HG02870 (cell line): ENCODE data around the gene CABLES1.
"Not testable (repeated sequence)": the region's sequence is repeated elsewhere in the genome, so short reads cannot be mapped to it uniquely, and the experiment has no call there.

Experiments
- ATAC-seq: cut with Tn5 transposase; IDR thresholded peaks from one replicate; pipeline ENCODE4 v1.9.1; 2021; ENCODE audit warnings: mild to moderate bottlenecking, moderate library complexity; ENCODE audit not compliant: unreplicated experiment

The CABLES1 gene

GRCh38 chr18:23259701-23260681, 124.7 kb downstream of the CABLES1 start:
- ATAC-seq, result peak; percentile 41

- ATAC-seq, result no peak
Observed at GRCh38 chr18:23260926-23261590, 125.8 kb downstream of the CABLES1 start.

DNA sequence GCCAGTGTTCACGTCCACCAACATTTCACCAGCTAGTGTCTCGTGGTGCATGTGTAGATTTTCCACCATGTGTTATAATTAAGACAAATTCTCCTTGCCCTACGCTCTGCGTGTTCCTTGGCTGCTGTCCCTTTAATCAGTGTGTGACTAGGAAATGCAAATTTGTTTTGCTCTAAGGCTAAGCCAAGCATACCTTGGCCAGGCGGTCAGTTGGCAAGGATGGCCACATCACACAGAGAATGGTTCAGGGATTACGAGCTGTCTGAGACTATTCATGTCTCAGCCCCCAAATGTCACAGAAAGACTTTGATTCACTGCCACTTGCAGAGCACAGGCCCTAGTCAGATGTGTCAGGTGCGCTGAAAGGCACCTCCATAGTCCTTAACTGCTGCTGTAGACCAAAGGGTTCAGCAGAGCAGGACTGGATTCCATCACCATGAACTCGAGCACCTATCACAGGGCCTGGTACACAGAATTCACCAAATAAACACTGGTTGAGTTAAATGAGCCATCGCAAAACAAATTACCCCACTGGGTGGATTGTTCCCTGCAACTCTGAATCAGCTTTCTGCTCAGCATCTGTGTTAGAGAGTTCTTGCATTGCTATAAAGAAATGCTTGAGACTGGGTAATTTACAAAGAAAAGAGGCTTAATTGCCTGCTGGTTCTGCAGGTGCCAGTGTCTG, 128.4 kb downstream of the CABLES1 start:
- no peak for ATAC-seq

- ATAC-seq, result no peak
Observed at GRCh38 chr18:23265682-23266399, 130.6 kb downstream of the CABLES1 start.

- peak; percentile 71 for ATAC-seq
Observed at GRCh38 chr18:23266717-23267446, 131.6 kb downstream of the CABLES1 start.

- ATAC-seq, result no peak
Observed at GRCh38 chr18:23267447-23267776, 132.1 kb downstream of the CABLES1 start.

DNA sequence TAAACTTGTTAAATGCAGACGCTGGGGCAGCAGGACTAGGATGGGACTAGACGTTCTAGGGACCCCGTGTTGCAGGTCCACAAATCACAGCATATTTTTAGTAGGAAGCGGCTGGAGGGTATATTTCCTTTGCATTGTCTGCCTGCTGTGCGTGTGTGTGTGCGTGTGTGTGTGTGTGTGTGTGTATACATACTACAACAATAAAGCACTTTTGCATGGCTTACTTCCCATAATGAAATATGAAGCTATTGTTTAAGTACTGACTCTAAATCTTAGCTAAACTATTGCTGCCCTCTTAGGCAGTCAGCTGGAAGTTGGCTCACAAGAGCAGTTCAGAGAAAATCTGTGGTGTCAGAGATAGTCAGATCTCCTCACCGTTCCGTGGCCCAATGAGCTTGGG, 133.4 kb downstream of the CABLES1 start:
- ATAC-seq, result no peak

DNA sequence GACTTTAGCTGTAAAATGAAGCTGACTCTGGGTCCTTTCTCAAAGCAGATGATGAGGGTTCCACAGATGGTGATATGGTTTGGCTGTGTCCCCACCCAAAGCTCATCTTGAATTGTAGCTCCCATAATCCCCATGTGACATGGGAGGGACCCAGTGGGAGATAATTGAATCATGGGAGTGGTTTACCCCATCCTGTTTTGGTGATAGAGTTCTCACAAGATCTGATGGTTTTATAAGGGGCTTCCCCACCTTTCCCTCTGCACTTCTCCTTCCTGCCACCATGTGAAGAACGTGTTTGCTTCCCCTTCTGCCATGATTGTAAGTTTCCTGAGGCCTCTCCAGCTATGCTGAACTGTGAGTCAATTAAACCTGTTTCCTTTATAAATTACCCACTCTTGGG, 133.8 kb downstream of the CABLES1 start:
- ATAC-seq, result not testable (repeated sequence)

DNA sequence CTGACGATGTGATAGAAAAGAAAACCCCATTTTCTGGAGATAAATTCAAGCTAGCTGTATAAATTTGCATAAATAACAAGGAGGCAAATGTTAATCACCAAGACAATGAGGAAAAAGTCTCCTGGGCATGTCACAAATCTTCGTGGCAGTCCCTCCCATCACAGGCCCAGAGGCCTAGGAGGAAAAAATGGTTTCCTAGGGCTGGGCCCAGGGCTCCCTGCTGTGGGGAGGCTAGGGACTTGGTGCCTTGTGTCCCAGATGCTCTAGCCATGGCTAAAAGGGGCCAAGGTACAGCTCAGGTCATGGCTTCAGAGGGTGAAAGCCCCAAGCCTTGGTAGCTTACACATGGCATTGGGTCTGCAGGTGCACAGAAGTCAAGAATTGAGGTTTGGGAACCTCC, 134.6 kb downstream of the CABLES1 start:
- no peak for ATAC-seq

GRCh38 chr18:23270986-23271680, 135.8 kb downstream of the CABLES1 start:
- no peak for ATAC-seq

- no peak for ATAC-seq
Observed at GRCh38 chr18:23272498-23273232, 137.4 kb downstream of the CABLES1 start.

DNA sequence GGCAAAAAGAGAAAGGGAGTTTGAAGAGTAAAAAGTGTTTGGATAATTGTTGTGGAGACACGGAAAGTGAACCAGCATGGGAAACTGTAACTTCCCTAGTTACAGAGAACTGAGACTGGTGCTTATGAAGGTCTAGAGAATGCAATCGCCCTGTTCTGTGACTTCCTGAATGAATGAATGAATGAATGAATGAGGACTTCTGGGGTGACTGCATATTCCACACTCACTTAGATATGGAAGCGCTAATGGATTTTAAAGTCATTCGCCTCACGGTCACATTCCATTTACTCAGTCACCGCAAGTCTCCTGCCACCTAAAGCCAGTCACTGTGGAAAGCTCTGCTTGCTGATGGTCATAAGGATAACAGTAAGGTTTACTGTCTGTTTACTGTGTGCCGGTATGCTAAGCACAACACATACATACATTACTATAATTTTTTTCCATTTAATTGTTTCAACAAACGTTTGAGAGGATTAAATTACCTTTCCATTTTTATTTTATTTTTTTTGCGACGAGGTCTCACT, 138.2 kb downstream of the CABLES1 start:
- no peak for ATAC-seq

GRCh38 chr18:23274638-23275482, 139.6 kb downstream of the CABLES1 start:
- ATAC-seq, result no peak

GRCh38 chr18:23276451-23276850, 141.2 kb downstream of the CABLES1 start:
- ATAC-seq, result no peak

GRCh38 chr18:23277399-23277798, 142.1 kb downstream of the CABLES1 start:
- no peak for ATAC-seq

- no peak for ATAC-seq
Observed at GRCh38 chr18:23279931-23280330, 144.6 kb downstream of the CABLES1 start.

DNA sequence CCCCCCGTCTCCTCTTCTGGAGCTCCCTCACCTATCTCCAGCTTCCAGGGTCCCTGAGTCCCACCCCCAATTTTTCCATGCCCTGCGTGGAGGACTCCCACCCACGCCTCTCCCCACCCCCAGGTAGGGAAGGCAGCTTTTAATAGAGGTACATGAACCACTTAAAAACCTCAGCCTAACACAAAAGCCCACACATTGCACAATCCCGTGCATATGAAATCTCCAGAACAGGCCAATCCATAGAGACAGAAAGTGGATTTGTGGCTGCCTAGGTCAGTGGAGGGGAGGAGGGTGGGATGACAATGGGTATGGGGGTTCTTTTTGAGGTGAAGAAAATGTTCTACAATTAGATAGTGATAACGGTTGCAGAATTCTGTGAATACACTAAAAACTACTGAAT, 145.6 kb downstream of the CABLES1 start:
- ATAC-seq, result no peak
